Karpas-422 (cell line): Measurements from ENCODE around the gene GALNT10. TPM values are rescaled to one million over a fixed set of nuclear protein-coding genes. Genes with fewer than 3 reads are reported as not detected.

Experiments
- DNase-seq: peaks from one replicate; pipeline ENCODE4 v3.0.0-alpha.2; 2015
- H2AFZ ChIP-seq: fragments of 200-600 bp; sonication (generic); 2 replicates; pipeline ENCODE4 v1.6.1; 2014; ENCODE audit warnings: antibody characterized with exemption, low read length, mixed read lengths
- H3K27ac ChIP-seq: fragments of 200-600 bp; sonication (generic); 2 replicates; pipeline ENCODE4 v1.5.1; 2014; ENCODE audit warnings: mild to moderate bottlenecking, low read length, moderate library complexity
- H3K27me3 ChIP-seq: fragments of 200-600 bp; sonication (generic); 2 replicates; pipeline ENCODE4 v1.6.1; 2014; ENCODE audit warnings: low read length, mixed read lengths
- H3K36me3 ChIP-seq: fragments of 200-600 bp; sonication (generic); 2 replicates; pipeline ENCODE4 v1.6.1; 2014; ENCODE audit warnings: low read length, mixed read lengths; ENCODE audit not compliant: insufficient read depth
- H3K4me1 ChIP-seq: fragments of 200-600 bp; sonication (generic); 2 replicates; pipeline ENCODE4 v1.6.1; 2014; ENCODE audit warnings: mild to moderate bottlenecking, low read length, mixed read lengths
- H3K4me2 ChIP-seq: fragments of 200-600 bp; sonication (generic); 2 replicates; pipeline ENCODE4 v1.6.1; 2014; ENCODE audit warnings: low read length, low read depth, mild to moderate bottlenecking; ENCODE audit not compliant: poor library complexity, severe bottlenecking
- H3K4me3 ChIP-seq: fragments of 200-600 bp; sonication (generic); 2 replicates; pipeline ENCODE4 v1.5.1; 2014; ENCODE audit warnings: mild to moderate bottlenecking, antibody characterized with exemption, low read length, mixed read lengths
- H3K79me2 ChIP-seq: fragments of 200-600 bp; sonication (generic); 2 replicates; pipeline ENCODE4 v1.6.1; 2014; ENCODE audit warnings: mild to moderate bottlenecking, low read length, mixed read lengths
- H3K9ac ChIP-seq: fragments of 200-600 bp; sonication (generic); 2 replicates; pipeline ENCODE4 v1.6.0; 2014; ENCODE audit warnings: low read length
- H3K9me2 ChIP-seq: fragments of 200-600 bp; sonication (generic), shearing (Covaris generic); replicated peaks from 2 replicates; pipeline ENCODE4 v1.6.0; 2014; ENCODE audit warnings: mild to moderate bottlenecking, low read length, moderate library complexity; ENCODE audit not compliant: insufficient read depth
- H3K9me3 ChIP-seq: fragments of 300-700, 200-600 bp; sonication (generic); 2 replicates; pipeline ENCODE4 v1.6.1; 2014; ENCODE audit warnings: low read length, mixed read lengths
- H4K20me1 ChIP-seq: fragments of 200-600 bp; sonication (generic); 2 replicates; pipeline ENCODE4 v1.6.1; 2014; ENCODE audit warnings: mild to moderate bottlenecking, antibody characterized with exemption, low read length, low read depth; ENCODE audit not compliant: insufficient read depth
- total RNA-seq: library from RNA; depleted of rRNA; stranded (reverse); fragments of >200 nt; shearing (Covaris generic); gene quantifications from 2 replicates; pipeline ENCODE4 v1.2.3, GENCODE V29; 2014; ENCODE audit warnings: low replicate concordance

GALNT10 gene
- total RNA-seq, 1 experiment from 2014 or later = 3.6 TPM

DNA sequence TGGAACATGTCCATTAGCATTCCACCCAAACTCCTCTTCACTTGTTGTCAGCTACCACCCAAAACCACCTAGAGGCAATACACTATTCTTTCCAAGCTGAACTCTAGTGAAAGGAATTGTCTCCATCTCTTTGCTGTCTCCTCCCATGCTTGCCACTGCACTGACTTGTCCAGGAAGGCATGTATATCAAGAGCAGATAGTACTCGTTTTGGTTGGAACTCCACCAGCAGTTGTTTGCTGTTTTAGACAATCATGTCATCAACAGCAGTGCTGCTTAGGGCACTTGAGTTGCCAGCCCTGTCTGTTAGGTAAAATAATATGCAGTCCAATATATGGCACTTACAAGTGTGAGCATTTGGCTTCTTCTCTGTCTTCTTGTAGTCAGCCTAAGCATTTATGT, 175.3 kb downstream of the GALNT10 start:
- no peak for DNase-seq
- H3K4me2 ChIP-seq = no peak overlapping the region
- H3K27me3 ChIP-seq = no peaks in the 10 kb centered on the region
- no peaks in the 10 kb centered on the region for H3K9me2 ChIP-seq
- no peaks in the 10 kb centered on the region for H3K4me1 ChIP-seq
- H3K36me3 ChIP-seq = no peaks in the 10 kb centered on the region
- H3K9ac ChIP-seq = no peak overlapping the region
- no peak overlapping the region for H2AFZ ChIP-seq
- H3K27ac ChIP-seq = no peak overlapping the region
- no peaks in the 10 kb centered on the region for H4K20me1 ChIP-seq
- no peaks in the 10 kb centered on the region for H3K9me3 ChIP-seq
- H3K79me2 ChIP-seq = no peaks in the 10 kb centered on the region
- H3K4me3 ChIP-seq = no peak overlapping the region

DNA sequence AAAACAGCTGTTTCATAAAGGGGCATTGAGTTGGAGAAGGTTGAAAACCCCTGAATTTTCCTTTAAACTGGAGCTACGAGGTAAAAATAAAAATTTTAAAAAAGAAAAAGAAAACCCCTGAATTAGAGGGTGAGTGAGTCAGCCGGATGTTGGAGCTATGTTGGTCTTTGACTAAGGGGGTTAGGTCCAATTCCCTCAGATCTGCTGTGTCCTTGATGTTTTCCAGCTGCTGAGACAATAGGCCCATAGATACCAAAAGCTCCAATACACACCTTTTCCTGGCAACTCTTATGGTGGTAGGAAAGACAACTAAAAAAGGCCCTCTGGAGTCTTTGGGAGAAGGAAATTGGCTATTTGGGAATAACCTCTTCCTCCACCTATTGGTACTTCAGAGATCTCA, 175.8 kb downstream of the GALNT10 start:
- DNase-seq = no peak
- H2AFZ ChIP-seq = no peak overlapping the region
- H3K4me1 ChIP-seq = no peaks in the 10 kb centered on the region
- H3K9me2 ChIP-seq = no peaks in the 10 kb centered on the region
- H3K4me3 ChIP-seq = no peak overlapping the region
- H4K20me1 ChIP-seq = no peaks in the 10 kb centered on the region
- no peak overlapping the region for H3K4me2 ChIP-seq
- H3K9me3 ChIP-seq = no peaks in the 10 kb centered on the region
- H3K79me2 ChIP-seq = no peaks in the 10 kb centered on the region
- H3K9ac ChIP-seq = no peak overlapping the region
- no peaks in the 10 kb centered on the region for H3K36me3 ChIP-seq
- no peak overlapping the region for H3K27ac ChIP-seq
- no peaks in the 10 kb centered on the region for H3K27me3 ChIP-seq

DNA sequence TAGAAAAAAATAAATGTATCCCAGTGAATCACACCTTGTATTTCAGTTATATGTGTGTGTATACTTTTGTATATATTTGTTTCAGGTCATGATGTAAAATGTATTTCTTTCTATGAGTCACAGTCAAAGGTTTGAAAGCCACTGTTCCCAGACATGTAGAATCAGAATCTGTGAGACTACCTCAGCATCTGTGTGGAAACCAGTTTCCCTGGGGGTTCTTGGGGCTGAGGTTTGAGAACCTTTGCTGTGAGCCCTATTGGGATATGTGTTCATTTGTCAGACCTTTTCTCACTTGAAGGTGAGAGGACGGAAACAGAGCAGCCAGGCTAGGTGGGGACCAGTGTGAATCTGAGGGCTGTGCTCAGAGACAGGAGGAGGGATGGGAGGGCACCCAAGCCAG, 176.6 kb downstream of the GALNT10 start:
- no peak overlapping the region for H3K4me2 ChIP-seq
- no peak overlapping the region for H3K27ac ChIP-seq
- H4K20me1 ChIP-seq = no peaks in the 10 kb centered on the region
- no peaks in the 10 kb centered on the region for H3K36me3 ChIP-seq
- no peak overlapping the region for H3K4me3 ChIP-seq
- H3K4me1 ChIP-seq = no peaks in the 10 kb centered on the region
- no peak for DNase-seq
- no peak overlapping the region for H3K9ac ChIP-seq
- no peaks in the 10 kb centered on the region for H3K27me3 ChIP-seq
- H3K9me3 ChIP-seq = no peaks in the 10 kb centered on the region
- no peaks in the 10 kb centered on the region for H3K79me2 ChIP-seq
- H3K9me2 ChIP-seq = no peaks in the 10 kb centered on the region
- H2AFZ ChIP-seq = no peak overlapping the region

DNA sequence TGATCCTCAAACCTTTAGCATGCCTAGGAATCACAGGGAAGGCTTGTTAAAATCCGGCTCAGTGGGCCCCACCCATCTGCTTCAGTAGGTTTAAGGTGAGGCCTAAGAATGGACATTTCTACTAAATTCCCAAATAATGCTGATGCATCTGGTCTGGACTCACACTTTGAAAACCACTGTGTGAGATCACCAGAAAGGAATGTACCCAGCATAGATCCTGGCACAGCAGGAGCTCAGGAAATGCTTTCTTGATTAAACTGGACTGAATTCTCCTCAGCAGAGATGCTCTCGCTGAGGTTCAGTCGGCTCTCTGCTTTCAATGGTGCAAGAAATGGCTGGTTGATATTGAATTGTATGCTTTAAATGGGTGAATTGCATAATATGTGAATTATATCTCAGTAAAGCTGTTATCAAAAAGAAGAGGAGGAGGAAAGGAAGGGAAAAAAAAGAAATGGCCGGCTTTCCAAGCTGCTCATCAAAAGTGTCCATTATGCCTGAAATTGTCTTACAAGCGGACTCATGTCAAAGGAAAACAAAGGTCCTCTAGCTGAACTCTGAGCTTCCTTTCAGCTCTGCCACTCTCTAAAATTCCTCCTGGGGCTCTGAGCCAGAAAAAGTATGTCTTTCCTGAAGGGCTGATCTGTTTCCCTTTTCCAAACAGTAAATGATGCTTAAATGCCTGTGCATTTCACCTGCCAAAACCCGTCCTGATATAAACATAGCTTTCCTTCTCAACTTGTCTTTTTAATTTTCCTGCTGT, 177.7 kb downstream of the GALNT10 start:
- H3K4me2 ChIP-seq = no peak overlapping the region

DNA sequence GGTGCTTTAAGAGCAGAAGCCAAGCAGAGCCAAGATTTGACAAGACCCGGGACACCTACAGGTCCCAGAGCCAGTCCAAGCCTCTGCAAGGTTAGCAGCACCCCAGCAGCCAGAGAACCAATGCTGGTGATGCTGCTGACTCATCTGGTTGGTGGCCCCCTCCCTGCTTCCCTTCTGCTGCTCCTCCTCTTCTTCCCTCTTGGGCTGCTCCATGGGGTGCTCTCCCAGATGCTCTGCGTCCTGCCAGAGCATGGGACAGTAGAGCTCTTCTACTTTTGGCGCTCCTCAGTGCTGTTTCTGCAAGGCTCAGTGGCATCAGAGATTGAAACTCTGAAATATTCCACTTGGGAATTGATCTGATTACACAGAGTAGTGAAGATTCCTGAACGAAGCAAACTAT, 179.1 kb downstream of the GALNT10 start:
- H3K4me2 ChIP-seq = no peak overlapping the region

More for the DNA sequence above, 177.7 kb downstream of the GALNT10 start:
- Histone ChIP-seq H3K9me2 (no peaks in the 10 kb centered on the region), H3K36me3 (no peaks in the 10 kb centered on the region), H3K9me3 (no peaks in the 10 kb centered on the region), H3K4me1 (no peaks in the 10 kb centered on the region), H3K27me3 (no peaks in the 10 kb centered on the region), H3K9ac (no peak overlapping the region), H4K20me1 (no peaks in the 10 kb centered on the region), H3K27ac (no peak overlapping the region), H3K79me2 (no peaks in the 10 kb centered on the region), H3K4me3 (no peak overlapping the region), H2AFZ (no peak overlapping the region)
- no peak for DNase-seq

DNA sequence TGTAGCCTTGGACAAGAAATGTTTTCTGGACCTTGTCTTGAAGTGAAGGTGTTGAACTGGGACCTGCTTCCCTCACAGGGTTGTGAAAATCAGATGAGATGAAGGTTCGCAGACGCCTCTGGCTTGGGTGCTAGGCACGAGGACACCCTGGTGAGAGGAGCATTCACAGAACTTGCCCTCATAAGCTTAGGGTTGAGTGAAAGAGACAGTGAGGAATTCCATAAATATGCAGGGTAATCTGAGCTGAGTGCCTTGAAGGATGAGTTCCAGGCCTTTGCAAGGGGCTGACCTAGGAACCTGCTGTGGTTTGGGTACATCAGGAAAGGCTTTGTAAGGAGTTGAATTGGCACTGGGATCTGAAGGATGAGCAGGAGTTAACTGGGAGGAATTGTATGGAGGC, 179.6 kb downstream of the GALNT10 start:
- H3K4me1 ChIP-seq = no peaks in the 10 kb centered on the region
- no peak overlapping the region for H2AFZ ChIP-seq
- no peaks in the 10 kb centered on the region for H3K9me3 ChIP-seq
- H3K4me2 ChIP-seq = no peak overlapping the region
- H3K36me3 ChIP-seq = no peaks in the 10 kb centered on the region
- no peak overlapping the region for H3K4me3 ChIP-seq
- no peaks in the 10 kb centered on the region for H3K27me3 ChIP-seq
- 0 out of 2 replicates have a peak, but pooled peaks cover 3% of the 10 kb centered on the region for H4K20me1 ChIP-seq
- H3K79me2 ChIP-seq = no peaks in the 10 kb centered on the region
- H3K9ac ChIP-seq = no peak overlapping the region
- DNase-seq = no peak
- no peaks in the 10 kb centered on the region for H3K9me2 ChIP-seq
- H3K27ac ChIP-seq = no peak overlapping the region

More for the DNA sequence above, 179.1 kb downstream of the GALNT10 start:
- Histone ChIP-seq H3K27ac (no peak overlapping the region), H3K79me2 (no peaks in the 10 kb centered on the region), H3K4me3 (no peak overlapping the region), H4K20me1 (0 out of 2 replicates have a peak, but pooled peaks cover 3% of the 10 kb centered on the region), H3K9me3 (no peaks in the 10 kb centered on the region), H3K9me2 (no peaks in the 10 kb centered on the region), H3K4me1 (no peaks in the 10 kb centered on the region), H3K36me3 (no peaks in the 10 kb centered on the region), H3K9ac (no peak overlapping the region), H2AFZ (no peak overlapping the region), H3K27me3 (no peaks in the 10 kb centered on the region)
- DNase-seq = no peak

DNA sequence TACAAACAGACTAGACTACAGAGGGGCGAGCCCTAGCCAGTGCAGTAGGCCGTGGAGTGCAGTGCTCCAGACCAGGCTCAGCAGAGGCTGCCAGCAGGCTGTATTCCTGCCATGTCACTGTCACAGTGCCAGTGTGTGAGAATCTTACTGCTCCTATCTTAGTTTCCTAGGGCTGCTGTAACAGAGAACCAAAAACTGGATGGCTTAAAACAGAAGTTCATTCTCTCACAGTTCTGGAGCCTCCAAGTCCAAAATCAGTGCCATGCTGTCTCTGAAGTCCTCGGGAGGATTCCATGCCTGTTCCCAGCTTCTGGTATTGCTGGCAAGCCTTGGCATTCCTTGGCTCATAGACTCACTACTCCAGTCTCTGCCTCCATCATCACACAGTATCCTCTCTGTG, 180.3 kb downstream of the GALNT10 start:
- no peak overlapping the region for H3K27ac ChIP-seq
- H3K36me3 ChIP-seq = no peaks in the 10 kb centered on the region
- no peaks in the 10 kb centered on the region for H3K9me3 ChIP-seq
- no peaks in the 10 kb centered on the region for H3K79me2 ChIP-seq
- H3K4me1 ChIP-seq = no peaks in the 10 kb centered on the region
- H3K9ac ChIP-seq = no peak overlapping the region
- no peaks in the 10 kb centered on the region for H3K9me2 ChIP-seq
- no peak overlapping the region for H3K4me3 ChIP-seq
- H3K4me2 ChIP-seq = no peak overlapping the region
- H3K27me3 ChIP-seq = no peaks in the 10 kb centered on the region
- no peak for DNase-seq
- H4K20me1 ChIP-seq = 0 out of 2 replicates have a peak, but pooled peaks cover 3% of the 10 kb centered on the region
- H2AFZ ChIP-seq = no peak overlapping the region

DNA sequence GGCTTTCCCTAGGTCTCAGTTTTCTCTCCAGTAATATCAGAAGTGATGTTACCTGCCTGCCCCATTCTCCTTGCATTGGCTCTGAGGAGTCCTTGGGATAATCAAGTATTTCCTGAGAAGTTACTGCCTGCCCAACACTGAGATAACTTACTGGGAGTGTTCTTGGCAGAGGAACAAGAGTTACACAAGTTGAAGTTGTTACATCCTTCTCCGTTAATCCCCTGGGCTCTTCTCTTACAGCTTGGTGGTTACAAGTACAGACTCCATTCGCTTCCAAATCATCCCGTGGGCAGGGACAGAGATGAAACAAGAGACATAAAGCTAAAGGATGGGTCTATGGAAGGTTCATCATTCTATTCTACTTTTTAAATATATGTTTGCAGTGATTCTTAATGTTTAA, 181.2 kb downstream of the GALNT10 start:
- Histone ChIP-seq H3K9me3 (no peaks in the 10 kb centered on the region), H3K4me2 (no peak overlapping the region), H3K79me2 (no peaks in the 10 kb centered on the region), H3K27ac (no peak overlapping the region), H2AFZ (no peak overlapping the region), H3K4me1 (no peaks in the 10 kb centered on the region), H3K9me2 (no peaks in the 10 kb centered on the region), H4K20me1 (0 out of 2 replicates have a peak, but pooled peaks cover 3% of the 10 kb centered on the region), H3K27me3 (no peaks in the 10 kb centered on the region), H3K9ac (no peak overlapping the region), H3K4me3 (no peak overlapping the region), H3K36me3 (no peaks in the 10 kb centered on the region)
- DNase-seq = no peak
